Measurements from ENCODE around the gene USP28. TPM values are rescaled to one million over a fixed set of nuclear protein-coding genes. Genes with fewer than 3 reads are reported as not detected.

USP28 gene
- 19.3 and 25.7 TPM in 2 replicates for total RNA-seq

GRCh38 chr11:113875234-113876073, at the start of gene USP28:
Gene USP28 (minus strand): TSS chr11:113875572. CDS start chr11:113875501, 71 bp downstream.

GRCh38 chr11:113904379-113905101, 29.2 kb upstream of the USP28 start, which contains the start of gene HTR3B:
Gene HTR3B (plus strand): TSS chr11:113904796. CDS start chr11:113904934, 138 bp downstream.

GRCh38 chr11:113779496-113779895, 95.9 kb downstream of the USP28 start, which contains the start of gene CLDN25:
Gene CLDN25 (plus strand): TSS chr11:113779796. CDS start chr11:113779796, 0 bp downstream.

GRCh38 chr11:113773416-113774173, 101.8 kb downstream of the USP28 start, which contains the start of gene ZW10:
Gene ZW10 (minus strand): TSS chr11:113773692. CDS start chr11:113773666, 26 bp downstream.

Other genes with a start within 250 kb of the USP28 start
- gene TMPRSS5, start 169.3 kb downstream of the USP28 start, total RNA-seq, result 0.18 TPM in 1 of 2 replicates, not detected in the other
- gene ZW10, start 101.9 kb downstream of the USP28 start, total RNA-seq, result 16.7 and 17.5 TPM in 2 replicates
- gene CLDN25, start 95.8 kb downstream of the USP28 start, total RNA-seq, result not detected in 2 replicates
- not detected in 2 replicates for gene HTR3B, start 29.2 kb upstream of the USP28 start, total RNA-seq
- not detected in 2 replicates for gene HTR3A, start 99.5 kb upstream of the USP28 start, total RNA-seq
- 10.7 and 13.6 TPM in 2 replicates for gene ZBTB16, start 184.1 kb upstream of the USP28 start, total RNA-seq